GM21447 (cell line): ENCODE measurements around the gene SLC24A3.

Source experiments
- ATAC-seq: cut with Tn5 transposase; IDR thresholded peaks from one replicate; pipeline ENCODE4 v1.9.1; 2021; ENCODE audit not compliant: unreplicated experiment

SLC24A3 gene

DNA sequence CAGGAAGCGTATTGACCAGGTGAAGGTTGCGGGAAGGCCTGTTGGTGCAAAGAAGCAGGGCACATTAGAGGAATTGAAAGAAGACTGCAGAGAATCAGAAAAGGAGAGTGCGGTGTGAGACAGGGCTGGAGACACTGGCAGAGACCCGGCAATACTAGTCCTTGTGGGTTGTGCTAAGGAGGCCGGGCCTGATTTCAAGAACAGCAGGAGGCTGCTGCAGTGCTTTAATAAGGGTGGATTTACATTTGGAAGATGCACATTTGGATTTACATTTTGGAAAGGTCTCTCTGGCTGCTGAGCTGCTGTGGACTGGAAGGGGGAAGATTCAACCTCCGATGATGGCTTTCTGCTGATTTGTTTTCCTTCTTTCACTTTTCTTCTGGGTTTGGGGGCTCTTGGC lies 167.8 kb downstream of the SLC24A3 start:
- no peak for ATAC-seq

DNA sequence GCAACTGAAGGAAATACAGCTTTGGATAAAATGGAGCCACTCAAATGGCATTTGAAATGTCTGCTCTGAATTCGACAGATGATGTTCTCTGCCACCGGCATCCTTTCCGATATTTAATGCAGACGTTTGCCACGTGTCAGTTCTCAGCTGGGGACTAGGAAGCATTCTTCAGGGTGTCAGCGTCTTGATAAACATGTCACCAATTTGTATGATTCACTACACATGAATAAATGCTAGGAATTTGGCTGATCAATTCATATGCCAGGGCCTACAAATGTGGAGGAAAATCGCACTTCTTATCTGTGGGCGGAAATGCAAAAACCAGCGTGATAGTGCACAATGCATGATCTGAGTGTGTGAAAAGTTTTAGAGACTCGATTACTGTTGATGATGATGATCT lies 169.5 kb downstream of the SLC24A3 start:
- no peak for ATAC-seq

DNA sequence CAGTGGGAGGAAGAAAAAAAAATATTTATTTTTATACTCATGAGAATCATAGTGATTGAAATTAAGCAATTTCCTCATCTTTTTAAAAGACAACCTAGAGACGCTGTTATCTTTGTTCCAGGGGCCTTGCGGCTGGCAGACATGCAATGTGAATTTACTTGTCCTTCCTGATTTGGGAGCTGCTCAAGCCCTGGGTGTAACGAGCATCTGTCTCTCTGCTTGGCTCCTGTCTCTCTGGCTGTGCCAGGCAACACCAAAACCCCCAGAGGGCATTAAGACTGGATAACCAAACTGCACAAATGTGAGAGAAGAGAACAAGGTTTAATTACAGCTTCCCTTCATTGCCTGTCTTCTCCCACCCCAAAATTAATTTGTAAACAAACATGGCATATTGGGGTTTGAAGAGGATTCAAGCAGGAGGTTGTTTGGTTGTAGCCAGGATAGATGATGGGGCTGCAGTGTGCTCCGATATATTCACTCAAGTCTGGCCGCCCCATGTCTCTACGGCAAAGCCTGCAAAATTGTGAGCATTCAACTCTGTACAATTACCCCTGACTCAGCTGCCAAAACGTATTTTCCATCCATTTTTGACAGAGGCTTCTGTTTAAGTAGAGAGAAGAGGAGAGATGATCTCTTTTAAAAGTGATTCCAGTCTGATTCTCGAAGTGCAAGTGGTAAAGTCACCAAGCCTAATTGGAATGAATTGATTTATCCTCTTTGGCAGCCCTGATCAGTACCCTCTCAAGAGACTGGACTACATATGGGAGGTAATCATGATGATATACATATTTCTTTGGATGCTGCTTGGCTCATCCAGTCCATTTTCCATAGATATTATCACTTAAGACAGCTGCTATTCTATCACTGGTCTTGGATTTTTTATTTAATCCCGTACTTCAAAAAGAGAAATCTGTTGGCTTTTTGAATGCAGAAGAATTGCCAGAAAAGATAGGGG lies 170.2 kb downstream of the SLC24A3 start:
- no peak for ATAC-seq

DNA sequence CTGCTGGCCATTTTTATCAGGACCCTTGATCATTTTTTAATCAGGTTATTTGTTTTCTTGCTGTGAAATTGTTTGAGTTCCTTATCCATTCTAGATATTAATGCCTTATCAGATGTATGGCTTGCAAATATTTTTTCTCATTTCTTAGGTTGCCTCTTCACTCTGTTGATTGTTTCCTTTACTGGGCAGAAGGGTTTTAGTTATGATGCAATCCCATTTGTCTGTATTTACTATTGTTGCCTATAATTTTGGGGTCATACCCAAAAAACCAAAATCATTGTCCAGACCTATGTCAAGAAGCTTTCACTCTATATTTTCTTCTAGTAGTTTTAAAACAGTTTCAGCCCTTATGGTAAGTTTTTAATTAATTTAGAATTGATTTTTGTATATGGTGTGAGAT lies 172.5 kb downstream of the SLC24A3 start:
- ATAC-seq, result no peak

DNA sequence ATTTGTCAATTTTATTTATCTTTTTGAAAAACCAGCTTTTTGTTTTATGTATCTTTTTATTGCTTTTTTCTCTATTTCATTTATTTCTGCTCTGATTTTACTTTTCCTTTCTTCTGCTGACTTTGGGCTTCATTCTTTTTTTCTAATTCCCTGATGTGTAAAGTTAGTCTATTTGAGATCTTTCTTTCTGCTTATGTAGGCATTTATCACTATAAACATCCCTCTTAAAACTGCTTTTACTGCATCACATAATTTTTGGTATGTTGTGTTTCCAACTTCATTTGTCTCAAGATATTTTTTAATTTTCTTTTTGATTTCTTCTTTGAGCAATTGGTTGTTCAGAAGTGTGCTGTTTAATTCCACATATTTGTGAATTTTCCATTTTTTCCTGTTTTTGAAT lies 174.8 kb downstream of the SLC24A3 start:
- no peak for ATAC-seq

DNA sequence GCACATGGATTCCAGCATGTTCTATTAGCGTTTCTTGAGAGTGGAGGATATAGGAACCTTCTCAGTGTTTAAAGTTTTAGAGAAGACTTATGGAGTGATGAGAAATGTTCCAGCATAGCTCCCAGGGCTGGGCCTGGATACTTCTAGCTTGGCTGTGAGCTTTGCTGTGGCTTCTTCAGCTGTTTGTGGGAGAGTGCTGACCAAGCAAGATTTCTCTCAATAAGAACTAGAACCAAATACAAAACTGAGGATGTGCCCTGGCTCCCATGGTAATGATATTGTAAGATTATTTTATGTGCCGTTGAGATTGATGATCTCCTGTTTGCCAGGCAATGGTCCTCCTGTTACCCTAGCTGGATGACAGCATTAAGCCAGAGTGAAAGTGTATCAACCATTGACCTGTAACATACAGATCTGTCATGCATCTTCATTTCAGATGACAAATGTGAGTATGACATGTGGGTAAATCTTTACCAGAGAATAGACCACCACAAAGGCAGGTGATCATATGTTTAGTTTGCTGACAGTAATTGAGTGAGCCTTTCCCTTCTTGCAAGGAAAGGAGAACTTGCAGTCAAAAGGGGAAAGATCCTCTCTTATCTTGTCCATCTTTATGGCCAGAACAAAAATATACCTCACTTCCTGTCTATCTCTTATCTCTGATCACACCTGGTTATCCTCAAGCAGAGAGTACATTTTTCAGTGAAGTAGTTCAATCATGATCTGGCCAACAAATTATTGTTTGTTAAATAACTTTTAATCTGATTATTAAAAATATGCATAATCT lies 180.1 kb downstream of the SLC24A3 start:
- no peak for ATAC-seq

DNA sequence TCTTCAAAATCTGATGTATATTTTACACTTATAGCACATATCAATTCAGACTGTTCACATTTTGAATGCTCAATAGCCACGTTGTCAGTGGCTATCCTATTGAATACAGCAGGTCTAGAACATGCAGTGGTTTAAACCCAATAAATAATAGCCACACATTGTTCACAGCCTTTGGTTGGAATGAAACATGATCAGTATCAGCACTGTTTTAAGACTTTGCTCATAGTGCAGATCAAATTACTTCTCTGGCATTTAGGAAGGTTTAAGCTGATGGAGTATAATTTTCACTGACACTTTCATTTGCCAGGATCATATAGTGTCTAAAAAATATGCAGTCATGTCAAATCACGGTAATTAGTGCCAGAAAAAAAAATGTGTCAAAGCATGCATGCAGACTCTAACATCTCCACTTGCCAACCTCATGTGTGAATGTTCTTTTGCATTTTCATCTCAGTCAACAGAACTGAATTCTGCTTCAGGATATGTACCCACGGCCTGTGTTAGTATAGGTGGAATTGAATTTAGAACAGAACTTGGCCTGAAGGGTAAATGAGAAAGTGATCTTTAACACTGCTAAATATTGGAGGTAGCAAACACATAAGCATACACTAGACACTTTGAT lies 184.1 kb downstream of the SLC24A3 start:
- ATAC-seq, result no peak

DNA sequence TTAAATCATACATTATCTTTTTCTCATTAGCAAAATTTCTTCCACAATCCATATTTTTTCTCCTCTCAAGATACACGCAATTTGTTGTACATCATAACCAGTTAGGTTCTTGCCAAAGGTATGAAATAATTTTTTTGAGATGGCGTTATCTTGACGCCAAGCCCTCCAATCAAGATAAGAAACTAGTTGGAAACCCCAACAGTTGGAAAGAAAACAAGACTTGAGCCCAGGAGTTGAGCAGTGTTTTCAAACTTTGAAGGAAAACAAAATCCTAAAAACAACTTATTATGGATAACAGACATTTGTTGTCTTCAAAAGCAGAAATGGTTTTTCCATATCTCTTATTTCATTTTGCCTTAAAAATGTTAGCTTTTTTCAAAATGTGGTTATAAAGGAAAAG lies 184.8 kb downstream of the SLC24A3 start:
- no peak for ATAC-seq

DNA sequence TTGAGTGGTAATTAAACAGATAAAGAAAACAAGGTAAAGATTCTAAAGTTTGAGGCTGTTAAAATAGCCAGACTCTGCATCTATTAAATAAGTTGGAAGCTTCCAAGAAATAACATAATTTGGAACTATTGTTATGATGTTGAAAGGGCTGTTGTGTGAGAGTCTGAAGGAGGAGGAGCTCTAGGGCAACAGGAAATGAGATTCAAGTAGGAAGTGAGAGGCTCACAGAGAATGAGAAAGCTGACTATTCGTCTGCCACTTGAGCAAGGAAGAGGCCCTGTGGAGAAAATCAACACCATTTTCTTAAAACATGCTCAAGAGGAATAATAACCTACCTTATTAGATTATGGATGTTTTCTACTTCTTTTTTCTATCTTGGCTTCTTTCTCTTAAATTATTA lies 185.2 kb downstream of the SLC24A3 start:
- ATAC-seq, result no peak

DNA sequence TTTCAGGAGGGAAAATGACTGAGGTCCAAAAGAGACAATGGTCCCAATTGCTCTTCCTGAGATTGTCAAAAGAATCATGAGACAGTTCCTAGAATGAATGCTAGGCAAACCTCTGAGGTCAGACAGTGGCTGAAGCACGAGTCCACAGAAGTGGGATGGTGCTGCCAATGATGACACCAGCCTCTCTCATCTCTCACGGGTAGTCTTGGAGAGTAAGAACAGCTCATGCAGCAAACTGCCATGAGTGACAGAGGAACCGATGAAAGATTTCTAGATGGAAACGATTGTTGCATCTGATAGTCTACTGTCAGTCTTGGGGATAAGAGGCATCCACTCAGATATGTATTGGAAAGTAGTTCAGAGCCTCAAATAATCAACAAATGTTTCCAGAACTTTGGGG lies 188.7 kb downstream of the SLC24A3 start:
- no peak for ATAC-seq

DNA sequence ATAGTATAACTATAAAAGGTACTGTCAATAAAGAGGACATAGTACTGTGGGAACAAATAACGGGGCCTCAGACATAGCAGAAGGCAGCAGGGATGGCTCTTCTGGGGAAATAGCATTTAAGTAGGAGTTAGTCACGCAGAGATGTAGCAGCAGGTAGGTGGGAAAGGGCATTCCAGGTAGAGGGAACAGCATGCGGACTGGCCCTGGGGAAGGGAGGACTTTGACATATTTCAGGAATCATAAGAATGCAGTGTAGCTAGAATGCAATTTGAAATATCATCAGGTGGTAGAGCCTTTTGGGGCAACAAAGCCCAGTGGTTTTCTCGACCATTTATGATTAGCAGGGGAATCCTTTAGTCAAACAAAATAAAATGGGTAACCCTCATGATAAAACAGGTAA lies 191.1 kb downstream of the SLC24A3 start:
- ATAC-seq, result no peak

DNA sequence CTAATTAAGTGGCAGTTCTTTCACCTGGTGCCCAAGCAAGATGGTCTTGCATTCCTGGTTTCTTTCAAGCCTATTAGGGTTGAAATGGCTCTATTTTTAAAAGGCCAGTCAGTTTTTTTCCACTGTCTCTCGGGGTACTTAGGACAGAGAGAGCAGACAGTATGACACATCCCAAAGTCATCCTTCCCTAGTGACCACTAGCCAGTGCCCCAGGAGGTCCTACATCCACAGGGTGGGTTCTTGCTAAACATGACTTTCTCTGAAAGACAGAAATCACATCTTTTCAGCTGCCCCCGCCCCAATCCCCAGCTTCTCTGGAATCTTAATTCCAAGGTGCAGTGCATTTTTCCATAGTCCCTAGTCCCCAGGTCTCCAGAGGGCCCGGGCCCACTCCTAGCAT lies 192.4 kb downstream of the SLC24A3 start:
- no peak for ATAC-seq

DNA sequence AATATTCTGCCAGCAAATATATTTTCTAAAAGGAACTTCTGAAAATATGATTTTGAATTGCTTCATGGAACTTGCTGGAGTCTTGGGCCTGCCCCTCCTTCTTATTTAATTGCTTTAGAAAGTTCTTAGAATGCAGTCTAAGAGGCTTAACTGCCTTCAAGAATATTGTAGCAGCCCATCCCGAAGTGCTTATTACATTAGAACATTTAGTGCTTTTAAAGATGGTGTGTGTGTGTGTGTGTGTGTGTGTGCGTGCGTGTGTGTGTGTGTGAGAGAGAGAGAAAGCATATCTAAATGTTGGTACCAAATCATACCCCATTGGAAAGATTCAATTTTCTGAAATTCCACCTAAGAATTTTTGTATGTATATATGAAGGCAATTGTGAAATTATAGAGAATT lies 193.5 kb downstream of the SLC24A3 start:
- ATAC-seq, result no peak

DNA sequence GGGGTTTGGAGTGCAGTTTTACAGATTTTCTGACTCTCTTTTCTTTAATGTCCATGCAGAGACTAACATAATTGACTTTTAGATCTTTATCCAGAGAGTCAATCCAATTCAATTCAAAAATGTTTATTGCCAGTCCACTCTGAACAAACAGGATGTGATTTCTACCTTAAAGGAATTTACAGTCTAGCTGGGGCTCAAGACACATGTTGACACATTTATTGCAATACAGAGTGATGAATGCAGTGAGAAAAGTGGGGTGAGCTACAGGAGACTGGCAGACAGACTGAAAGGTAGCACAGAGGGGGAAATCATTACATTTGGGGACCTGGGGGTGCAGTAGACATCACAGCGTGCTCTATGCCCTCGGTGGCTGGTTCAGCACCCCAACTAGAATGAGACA lies 193.9 kb downstream of the SLC24A3 start:
- no peak for ATAC-seq

DNA sequence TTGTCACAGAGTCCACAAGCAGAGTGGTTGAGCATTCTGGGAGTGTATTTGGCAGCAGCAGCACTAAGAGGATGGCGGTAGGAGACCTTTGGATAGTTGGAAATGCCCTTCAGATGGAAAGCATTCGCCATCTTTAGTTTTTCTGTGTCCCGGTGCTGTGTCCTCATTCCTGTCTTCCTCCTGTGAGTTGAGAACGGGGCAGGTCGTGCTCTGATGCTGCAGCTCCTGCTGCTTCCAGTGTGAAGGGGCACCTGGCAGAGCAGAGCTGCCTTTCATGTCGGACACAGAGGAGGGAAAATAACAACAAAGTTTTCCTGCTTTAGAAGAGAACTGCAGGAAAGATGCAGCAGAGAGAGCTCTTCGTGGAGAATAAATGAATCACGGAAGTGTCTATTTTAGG lies 194.8 kb downstream of the SLC24A3 start:
- ATAC-seq, result no peak

DNA sequence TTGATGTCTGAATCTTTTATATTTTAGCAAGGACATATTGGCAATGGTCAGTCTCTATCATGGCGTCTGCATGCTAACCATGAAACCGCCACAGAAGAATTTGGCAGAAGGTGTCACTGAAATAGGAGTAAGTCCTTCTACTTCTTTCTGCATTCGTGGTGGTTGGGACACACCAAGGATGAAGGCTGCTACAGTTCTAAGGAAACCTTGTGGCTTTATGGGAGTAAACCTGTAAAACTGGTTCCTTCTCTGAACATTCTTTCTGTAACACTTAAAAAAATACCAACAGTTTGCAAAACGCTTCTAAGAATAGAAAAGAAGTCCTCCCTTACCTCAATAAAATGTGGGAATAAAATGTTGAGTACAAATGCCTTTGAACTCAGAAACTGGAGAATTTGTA lies 195.3 kb downstream of the SLC24A3 start:
- no peak for ATAC-seq

DNA sequence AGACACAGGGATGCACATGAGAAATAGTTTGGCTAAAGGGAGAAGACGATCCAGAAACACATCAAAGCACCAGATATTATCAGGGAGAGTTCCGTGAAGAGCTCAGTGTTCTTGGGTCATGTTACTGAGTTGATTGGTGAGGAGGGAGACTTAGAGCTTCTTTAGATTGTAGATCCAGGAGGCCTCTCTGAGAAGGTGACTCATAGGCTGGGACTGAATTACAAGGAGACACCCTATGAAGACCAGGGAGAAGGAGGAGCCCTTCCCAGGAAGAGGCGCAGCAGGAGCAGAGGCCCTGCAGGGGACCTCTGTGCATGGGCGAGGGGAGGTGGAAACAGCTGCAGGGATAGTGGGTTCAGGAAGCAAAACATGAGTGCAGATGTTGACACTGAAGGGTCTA lies 196.5 kb downstream of the SLC24A3 start:
- ATAC-seq, result no peak

DNA sequence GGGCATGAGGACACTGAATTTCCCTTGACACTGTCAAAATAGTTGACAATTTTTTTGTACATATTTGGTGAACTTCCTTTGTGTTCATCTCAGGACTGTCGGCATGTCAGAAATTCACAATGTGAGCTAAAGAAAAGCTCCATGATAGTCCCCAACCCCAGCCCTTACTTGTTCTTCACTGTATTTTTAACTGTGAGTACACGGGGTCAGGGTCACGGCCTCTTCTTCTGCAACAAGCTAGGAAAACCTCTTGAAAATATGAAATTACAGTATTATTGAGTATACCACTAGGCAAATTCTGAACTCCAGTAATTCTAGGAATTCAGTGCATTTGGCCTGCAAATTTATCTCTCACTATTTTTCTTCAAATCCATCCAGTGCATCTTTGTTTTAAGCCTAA lies 199.4 kb downstream of the SLC24A3 start:
- no peak for ATAC-seq

DNA sequence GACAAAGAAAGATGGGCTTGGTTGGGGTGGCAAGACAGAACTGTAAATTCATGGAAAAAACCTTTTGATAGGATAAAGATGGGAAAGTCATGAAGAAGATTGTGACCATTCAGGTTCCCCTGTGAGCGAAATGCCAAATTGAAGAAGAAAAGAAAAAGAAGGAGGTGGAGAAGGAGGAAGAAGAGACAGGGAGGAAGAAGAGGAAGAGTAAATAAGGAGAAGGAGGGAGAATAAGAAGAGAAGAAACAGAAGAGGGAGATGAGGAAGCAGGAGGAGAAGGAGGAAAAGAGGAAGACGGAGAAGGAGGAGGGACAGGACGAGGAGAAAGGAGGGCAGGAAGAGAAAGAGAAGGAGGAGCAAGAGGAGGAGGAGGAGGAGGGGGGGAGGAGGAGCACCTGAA lies 199.8 kb downstream of the SLC24A3 start:
- ATAC-seq, result no peak

DNA sequence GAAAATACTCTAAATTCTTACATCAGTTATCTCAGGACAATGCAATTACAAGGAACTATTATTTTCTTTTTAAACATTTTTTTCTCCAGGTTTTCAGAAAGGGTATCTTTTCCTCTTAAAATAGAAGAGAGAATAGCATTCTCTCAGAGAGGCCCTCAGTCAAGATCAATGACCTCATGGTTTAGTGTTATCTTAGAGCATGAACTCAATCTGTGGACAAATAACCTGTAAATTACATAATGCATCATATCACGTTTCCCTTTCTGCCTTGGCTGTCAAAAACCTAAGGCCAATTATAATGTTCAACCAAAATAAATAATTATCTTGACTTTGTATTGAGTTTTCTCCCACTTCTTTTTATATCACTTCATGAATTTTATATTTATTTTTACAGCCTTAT lies 202.2 kb downstream of the SLC24A3 start:
- ATAC-seq, result no peak

DNA sequence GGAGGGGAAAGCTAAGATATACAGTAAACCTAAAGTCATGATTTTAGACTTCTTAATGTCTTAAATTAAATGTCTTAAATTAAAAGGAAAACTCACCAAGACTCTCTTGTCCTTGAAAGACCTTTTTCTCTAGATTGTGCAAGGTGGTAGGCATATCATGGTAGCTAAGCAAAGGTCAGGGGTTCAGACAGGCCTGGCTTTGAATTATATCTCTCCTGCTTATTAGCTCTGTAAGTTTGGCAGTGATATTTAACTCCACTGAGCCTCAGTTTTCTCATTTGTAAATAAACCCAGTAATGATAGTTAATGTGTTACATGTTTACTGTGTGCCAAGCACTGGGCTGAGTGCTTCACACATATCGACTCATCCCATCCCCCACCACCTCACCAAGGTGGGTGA lies 203.3 kb downstream of the SLC24A3 start:
- ATAC-seq, result no peak

DNA sequence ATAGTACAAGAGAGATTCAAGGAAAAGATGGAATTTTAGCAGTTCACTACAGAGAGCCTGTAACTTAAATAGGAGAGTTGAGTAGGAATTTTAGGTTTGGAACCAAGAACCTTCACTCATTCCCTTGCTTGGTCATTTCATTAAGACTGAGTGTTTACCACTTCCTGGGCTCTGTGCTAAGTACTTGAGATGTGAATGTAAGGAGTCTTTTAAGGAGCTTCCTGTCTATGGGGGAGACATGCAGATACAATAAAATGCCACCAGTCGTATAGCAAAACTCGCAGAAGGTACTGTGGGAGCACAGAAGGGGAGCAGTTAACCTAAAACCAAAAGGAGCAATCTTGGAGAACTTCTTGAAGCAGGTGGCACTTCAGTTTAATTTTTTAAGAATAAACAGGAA lies 204.2 kb downstream of the SLC24A3 start:
- ATAC-seq, result no peak
